Measurements from ENCODE around the gene CYP2B6. TPM values are rescaled to one million over a fixed set of nuclear protein-coding genes. Genes with fewer than 3 reads are reported as not detected.

Gene CYP2B6
- total and polyA plus RNA-seq, 11 donors = 0.14 TPM; not detected in 10

GRCh38 chr19:41013359-41013758 is 22.3 kb downstream of the CYP2B6 start:
- Histone ChIP-seq H3K27ac (no peak overlapping the region), H3K27me3 (peaks cover 0 to 31% (median 8%) of the 10 kb centered on the region in 9 donors)
- intact Hi-C loops (cut with DNase I) = no loop called here

GRCh38 chr19:41014643-41015042 is 23.6 kb downstream of the CYP2B6 start:
- H3K27ac ChIP-seq = no peak overlapping the region
- no peaks in the 10 kb centered on the region for H3K36me3 ChIP-seq
- WGBS, 4 donors = 25 to 38% (median 31%) methylated on average over 1 of the region's 1 CpG
- intact Hi-C loops (cut with DNase I) = no loop called here
- no peaks in the 10 kb centered on the region for H3K4me1 ChIP-seq
- H3K4me3 ChIP-seq = no peak overlapping the region
- TF ChIP-seq POLR2A (IDR thresholded peaks at IDR 0.05) = no peak
- TF ChIP-seq CTCF (IDR thresholded peaks at IDR 0.05) = no peak
- DNase-seq (no peak), ATAC-seq (no peak)
- peaks cover 0 to 44% (median 8%) of the 10 kb centered on the region in 9 donors for H3K27me3 ChIP-seq
- no peaks in the 10 kb centered on the region for H3K9me3 ChIP-seq

More at GRCh38 chr19:41013359-41013758, 22.3 kb downstream of the CYP2B6 start:
- Histone ChIP-seq H3K9me3 (no peaks in the 10 kb centered on the region), H3K36me3 (no peaks in the 10 kb centered on the region), H3K4me1 (no peaks in the 10 kb centered on the region), H3K4me3 (no peak overlapping the region)
- DNase-seq (no peak), ATAC-seq (no peak)
- TF ChIP-seq CTCF (IDR thresholded peaks at IDR 0.05) (no peak), POLR2A (IDR thresholded peaks at IDR 0.05) (no peak)
- WGBS, 4 donors = 52 to 63% (median 63%) methylated on average over 3 of the region's 3 CpGs

- ATAC-seq = no peak
- 73 to 78% (median 76%) methylated on average over 12 of the region's 12 CpGs for WGBS, 4 donors
These were observed 25.5 kb downstream of the CYP2B6 start for GRCh38 chr19:41016488-41017071.

More at GRCh38 chr19:41016488-41017071, 25.5 kb downstream of the CYP2B6 start:
- intact Hi-C loops (cut with DNase I) = no loop called here
- DNase-seq = no peak
- TF ChIP-seq POLR2A (IDR thresholded peaks at IDR 0.05) (no peak), CTCF (IDR thresholded peaks at IDR 0.05) (no peak)
- Histone ChIP-seq H3K27me3 (peaks cover 0 to 49% (median 0%) of the 10 kb centered on the region in 9 donors), H3K9me3 (no peaks in the 10 kb centered on the region), H3K4me3 (no peak overlapping the region), H3K36me3 (no peaks in the 10 kb centered on the region), H3K27ac (no peak overlapping the region), H3K4me1 (no peaks in the 10 kb centered on the region)
